Stomach (tissue), 4 donors: ENCODE measurements around the gene HIVEP1.

Experiments
- CTCF ChIP-seq, 7 experiments: fragments of 450-650 bp in 4 of 7; fragments of 200-600 bp in 3 of 7; sonication (generic) in 3 of 7; IDR thresholded peaks; one replicate each; pipeline ENCODE4 v1.5.1; 2016 to 2019; ENCODE audit warnings: antibody characterized with exemption in 7 of 7, control low read depth in 2 of 7, mild to moderate bottlenecking in 1 of 7
- EP300 ChIP-seq: sonication (generic); formaldehyde crosslinking; IDR thresholded peaks from one replicate; pipeline ENCODE4 v1.6.1; 2017; ENCODE audit warnings: antibody characterized with exemption
- POLR2A ChIP-seq, 4 donors: fragments of 450-650 bp; IDR thresholded peaks; one replicate each; pipeline ENCODE4 v1.6.1; 2016; ENCODE audit warnings: antibody characterized with exemption in 4 of 4, control low read depth in 2 of 4, mild to moderate bottlenecking in 1 of 4, moderate library complexity in 1 of 4
- POLR2AphosphoS5 ChIP-seq, 3 donors: sonication (generic); formaldehyde crosslinking; IDR thresholded peaks; one replicate each; pipeline ENCODE4 v1.6.1; 2016; ENCODE audit warnings: antibody characterized with exemption in 3 of 3

GRCh38 chr6:12203001-12203400 lies 190.9 kb downstream of the HIVEP1 start:
- TF ChIP-seq CTCF (IDR thresholded peaks at IDR 0.05) (no peak), POLR2A (IDR thresholded peaks at IDR 0.05) (no peak), POLR2AphosphoS5 (IDR thresholded peaks at IDR 0.05) (no peak), EP300 (no peak)
